Stimulated activated CD8-positive, alpha-beta memory T cell treated with anti-CD3 and anti-CD28 coated beads, Interleukin-4, amount 100 ng/mL, for 4 hours (primary cell): ENCODE data around the gene KIAA0825.

Experiments
- DNase-seq, 2 donors: peaks; one replicate each; pipeline ENCODE4 v3.0.0-alpha.2; 2020; ENCODE audit warnings: low read depth in 2 of 2, low spot score in 1 of 2

Gene KIAA0825

DNA sequence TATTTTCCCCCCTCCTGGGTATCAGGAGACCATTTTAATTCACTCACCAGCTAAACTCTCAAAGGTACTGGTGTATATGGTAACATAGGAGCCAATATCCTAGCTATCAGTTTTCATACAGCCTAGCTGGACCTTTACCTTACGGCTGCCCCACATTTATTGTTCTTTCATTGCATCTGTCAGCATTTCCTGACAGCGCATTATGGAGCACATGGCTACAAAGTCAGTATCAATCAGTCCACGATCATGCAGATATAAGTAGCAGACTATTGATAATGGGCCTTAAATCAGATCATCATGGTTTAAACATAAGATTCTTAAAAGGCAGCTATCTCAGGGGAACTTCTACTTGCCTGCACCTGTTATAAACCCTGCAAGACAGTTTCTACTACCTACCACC, 304.7 kb downstream of the KIAA0825 start:
- no peak for DNase-seq

DNA sequence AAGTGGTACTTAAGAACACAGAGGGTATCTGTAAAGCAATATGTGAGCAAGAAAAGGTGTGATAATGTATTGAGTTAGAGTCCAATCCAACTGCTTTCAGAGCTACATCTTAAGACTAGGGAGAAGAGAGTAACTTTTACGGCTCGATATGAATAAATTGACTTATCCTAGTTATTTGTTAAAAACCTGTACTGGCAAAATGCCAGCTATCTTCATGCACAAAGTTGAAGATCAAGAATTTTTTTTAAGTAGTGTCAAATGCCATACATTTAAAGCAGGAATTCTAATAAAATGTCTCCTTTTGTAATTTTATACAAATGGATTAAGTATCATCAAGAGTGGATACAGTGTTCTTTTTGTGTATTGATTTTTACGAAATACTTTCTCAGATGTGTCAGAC, 305.2 kb downstream of the KIAA0825 start:
- no peak for DNase-seq

DNA sequence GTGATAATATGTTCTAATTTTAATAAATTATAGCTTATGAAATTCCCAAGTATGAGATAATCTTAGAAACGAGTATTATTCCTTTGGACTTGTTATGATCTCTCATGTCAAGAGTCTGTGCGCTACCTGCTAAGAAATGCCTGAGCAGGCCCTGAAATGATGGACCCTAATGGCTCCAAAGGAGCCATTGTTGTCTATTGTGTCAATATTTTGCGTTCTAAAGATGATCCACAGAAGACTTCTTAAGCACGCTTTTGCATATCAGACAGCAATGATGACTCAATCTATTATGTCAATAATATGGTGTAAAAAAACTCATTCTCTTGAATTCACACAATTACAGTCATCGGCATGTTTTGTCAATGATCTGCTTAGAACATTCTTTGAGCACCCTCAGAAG, 306.1 kb downstream of the KIAA0825 start:
- no peak for DNase-seq

DNA sequence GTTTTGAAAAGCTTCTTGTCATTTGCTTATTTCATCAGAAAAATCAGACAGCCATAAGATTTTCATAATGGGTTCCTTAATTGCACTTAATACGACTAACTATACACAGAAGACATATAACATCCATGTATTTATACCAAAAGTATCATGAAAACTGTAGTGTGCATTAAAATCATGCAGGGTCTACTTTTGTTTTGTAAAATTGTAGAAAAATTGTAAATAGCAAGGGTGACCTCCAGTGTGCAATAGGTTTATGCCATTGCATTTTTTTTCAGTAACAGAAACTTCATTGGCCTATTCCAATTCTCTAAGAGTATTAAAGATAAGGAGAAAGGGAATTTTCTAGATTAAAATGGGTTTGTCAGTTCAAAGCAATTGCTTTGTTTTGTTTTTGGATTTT, 307.6 kb downstream of the KIAA0825 start:
- DNase-seq, result no peak

DNA sequence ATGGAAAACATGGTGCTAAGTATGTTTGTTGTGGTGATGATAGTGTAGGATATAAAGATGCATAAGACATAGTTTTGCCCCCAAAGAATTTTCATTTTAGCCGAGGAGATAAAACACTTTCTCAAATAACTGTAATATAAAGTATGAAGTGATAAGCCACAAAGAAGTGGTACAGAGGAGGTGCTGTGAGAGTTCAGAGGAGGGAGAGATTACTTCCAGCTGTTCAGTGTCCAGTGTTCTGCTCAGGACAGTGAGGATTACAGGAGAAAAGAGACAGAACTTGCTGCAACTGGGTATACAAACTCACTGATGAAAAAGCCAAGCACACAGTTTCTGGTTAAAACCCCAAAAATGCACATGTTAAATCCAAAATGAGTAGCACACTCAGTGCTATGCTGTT, 309.3 kb downstream of the KIAA0825 start:
- no peak for DNase-seq

DNA sequence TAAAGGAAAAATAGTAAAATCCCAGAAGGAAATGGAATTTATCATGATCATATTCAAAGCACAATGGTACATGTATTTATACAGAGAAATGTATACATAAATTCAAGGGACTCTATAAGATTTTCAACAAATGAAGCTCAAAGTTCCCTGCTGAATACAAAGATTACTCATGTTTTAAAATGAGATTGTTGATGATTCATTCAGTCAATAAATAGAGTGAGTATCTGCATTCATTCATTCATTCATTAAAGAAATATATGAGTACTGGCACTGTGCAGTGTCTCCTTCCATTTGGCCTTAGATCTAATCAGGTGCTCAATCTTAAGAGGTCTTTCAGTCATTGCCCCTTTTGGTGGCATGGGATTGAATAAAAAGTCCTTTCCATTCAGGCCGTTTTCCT, 310.0 kb downstream of the KIAA0825 start:
- no peak for DNase-seq

DNA sequence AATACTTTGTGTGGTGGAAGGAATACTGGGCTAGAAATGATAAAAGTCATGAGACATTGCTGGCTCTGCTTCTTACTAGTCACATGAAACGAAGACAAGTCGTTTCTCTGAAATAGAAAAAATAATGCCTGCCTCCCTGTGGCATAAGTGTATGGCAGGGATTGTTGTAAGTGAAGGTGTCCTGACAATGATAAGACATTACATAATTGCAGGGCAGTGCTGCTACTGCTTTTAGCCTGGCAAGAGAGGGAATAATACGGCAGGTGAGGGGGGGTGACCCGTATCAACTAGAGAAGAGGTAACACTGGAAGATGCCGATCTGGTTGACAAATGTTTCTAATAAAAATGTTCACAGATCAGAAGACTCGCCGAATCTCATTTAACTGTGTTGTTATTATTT, 314.3 kb downstream of the KIAA0825 start:
- no peak for DNase-seq

DNA sequence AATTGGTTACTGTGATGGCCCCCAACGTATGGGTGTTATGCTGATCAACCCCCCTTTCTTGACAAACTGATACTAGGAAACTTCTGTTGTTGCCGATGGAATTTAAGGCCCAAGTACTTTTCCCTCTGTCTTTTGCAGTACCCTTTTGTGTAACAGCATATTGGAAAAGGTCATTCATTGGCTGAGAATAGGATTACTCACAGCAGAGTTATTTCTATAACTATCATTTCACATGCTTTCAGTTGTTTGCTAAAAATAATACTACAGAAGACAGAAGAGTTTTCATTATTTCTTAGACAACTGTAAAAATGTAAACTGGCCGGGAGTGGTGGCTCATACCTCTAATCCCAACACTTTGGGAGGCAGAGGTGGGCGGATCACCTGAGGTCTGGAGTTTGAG, 329.5 kb downstream of the KIAA0825 start:
- DNase-seq, result no peak

DNA sequence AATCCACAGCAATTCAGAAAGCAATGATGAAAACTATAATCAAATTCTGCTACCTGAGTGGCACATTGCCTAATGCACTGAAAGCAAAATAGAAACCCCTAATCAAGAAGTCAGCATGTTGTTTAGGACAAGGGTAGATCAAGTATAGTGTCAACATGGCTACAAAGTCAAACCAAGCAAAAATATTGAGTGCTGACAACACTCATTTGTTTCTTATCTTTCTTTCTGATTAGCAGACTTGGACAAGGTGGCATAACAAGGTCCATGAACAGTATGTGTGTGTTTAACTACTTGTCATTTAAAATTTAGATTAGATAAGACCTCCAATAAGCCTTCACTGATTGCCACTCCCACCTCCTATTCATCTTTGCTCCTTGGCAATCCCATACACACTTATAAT, 332.4 kb downstream of the KIAA0825 start:
- DNase-seq, result no peak

DNA sequence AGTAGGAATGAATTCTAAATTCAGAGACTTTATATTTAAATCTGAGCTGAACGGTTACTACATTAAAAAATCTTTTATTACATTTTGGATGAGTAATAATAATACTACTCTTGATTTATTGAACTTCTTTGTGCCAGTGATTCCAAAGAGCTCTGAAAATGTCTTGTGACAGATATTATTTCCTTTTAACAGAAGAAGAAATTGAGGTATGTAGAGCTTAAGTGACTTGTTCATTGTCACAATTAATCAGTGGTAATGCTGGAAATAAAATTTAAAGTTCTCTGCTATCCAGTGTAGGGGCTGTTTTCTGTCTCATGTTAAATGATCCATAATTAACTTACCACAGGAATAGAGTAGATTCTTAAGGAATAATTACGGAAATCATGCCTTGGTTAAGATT, 335.3 kb downstream of the KIAA0825 start:
- no peak for DNase-seq

DNA sequence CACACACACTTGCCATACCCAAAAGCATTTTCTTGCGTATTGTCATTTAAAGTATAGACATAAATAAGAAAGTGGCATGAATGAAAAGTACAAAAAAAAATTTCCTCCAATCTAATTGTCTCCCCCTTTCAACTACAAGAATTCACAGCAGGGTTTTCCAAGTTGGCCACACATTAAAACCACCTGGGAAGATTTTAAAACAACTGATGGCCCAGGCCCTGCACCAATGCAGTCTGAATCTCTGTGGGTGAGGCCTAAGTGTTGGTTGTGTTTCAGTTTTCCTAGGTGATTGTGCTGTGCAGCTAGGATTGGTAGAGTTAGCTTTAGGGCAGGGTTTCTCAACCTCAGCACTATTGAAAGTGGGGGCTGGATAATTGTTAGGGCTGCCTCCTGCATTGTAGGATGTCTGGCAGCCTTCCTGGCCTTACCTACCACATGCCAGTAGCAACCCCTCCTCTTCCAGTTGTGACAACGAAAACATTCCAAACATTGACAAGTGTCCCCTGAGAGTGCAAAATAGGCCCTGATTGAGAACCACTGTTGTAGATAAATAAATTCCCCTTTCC, 337.1 kb downstream of the KIAA0825 start:
- DNase-seq, result no peak

DNA sequence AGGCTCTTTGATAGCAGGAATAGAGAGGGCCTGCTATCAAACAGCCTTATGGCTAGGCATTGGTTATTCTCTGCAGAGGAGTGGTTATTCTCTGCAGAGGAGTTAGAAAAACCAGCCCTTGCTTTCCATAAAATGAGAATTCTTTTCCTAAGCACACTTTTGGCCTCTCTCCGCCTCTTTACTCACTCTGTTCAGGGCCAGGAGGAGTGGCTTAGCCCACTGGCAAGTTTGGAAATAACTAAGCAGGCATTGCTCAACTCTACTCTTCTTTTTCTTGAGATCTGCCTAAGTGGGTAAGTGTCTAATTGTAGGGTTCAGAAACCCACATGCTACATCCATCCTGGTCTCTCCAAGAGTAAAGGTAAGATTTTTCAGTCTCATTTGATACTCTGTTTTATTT, 341.7 kb downstream of the KIAA0825 start:
- DNase-seq, result no peak

DNA sequence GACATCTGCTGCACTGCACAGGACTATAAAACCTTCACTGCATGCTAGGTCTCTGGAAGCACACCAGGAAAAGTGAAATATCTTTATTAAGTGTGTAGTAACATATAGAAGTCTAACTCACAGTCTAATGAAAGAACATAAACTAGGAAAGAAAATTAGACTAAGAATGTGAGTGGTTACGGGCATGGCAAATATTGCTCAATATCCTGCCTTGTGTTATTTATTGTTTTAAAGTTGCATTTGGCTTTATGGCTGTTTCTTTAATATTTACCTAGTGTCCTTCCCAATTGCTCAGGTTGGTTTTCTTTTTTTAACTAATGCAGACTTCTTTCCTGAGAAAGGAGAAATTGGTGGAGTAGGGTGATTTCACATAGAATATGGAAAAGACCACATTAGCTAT, 342.4 kb downstream of the KIAA0825 start:
- no peak for DNase-seq

DNA sequence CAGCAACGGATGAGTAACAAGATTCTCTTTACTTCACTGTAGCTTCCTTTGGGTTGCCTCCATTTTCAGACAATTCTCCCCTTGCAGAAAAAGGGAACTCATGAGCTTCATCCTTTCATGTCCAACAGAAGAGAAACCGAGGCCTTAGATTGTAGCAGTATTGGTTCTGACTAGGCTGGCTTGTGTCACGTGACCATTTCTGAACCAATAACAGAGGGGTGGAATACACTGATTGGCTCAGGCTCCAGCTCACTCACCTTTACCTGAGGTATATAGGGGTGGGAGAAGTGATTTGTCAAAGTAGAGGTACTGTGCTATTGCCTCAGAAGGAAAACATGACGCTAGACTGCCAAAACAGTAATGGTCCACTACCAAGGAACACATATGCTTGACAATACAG, 343.7 kb downstream of the KIAA0825 start:
- no peak for DNase-seq

DNA sequence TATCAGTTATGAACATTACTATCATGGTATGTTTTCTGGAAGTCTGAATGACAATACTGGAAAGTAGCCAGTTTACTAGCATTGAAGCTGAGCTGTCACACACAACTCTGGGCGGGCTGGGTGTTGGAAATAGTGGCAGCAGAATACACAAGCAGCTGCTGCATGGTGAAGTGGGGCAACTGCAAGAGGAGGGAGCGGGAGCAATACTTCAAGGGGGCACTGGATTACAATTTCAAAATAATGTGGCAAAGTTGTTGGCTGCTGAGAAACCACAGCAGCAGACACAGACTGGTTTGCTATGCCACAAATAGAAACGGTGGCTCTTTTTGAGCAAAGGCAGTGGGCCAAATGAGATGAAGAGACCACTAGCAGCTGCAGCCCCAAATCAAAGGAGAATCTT, 350.2 kb downstream of the KIAA0825 start:
- no peak for DNase-seq

DNA sequence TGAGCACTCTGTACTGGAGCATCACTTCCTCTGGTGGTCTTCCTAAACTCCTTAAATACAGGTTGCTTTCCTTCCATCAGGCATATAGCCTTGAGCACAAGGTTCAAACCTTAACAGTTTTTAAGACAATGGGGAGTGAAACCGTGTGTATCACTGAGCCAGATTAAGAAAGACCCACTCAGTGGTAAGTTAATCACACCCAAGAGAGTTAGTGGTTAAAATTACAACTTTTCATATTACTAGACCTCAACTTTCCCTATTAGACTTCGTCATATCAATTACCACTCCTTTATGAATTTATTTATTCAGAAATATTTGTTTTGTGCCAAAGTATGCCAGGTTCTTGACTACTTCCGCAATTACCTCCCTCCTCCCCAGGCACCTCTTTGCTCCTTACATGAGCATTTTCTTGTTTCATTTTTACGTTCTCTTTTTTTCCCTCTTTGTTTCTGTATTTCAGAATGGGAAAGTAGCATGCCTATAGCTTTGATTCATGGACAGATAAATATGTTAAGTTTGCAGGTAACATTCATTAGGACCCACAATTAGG, 351.0 kb downstream of the KIAA0825 start:
- DNase-seq, result no peak

DNA sequence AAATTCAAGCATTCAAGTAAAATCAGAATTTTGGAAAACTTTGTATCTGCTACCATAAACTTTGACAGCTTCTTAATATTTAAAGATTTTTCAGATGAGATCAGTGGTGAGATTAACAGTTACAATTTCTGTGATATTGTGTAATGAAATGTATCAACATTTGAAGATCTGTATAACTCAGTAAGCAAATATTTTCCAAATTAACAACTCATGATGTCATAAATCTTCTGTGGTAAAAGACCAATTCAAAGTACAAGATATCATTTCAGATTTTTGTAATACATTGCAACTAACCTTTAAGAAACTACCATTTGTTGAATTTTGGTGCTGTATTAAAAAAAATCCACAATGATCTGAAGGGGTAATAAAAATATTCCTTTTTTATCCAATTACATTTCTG, 352.2 kb downstream of the KIAA0825 start:
- no peak for DNase-seq

DNA sequence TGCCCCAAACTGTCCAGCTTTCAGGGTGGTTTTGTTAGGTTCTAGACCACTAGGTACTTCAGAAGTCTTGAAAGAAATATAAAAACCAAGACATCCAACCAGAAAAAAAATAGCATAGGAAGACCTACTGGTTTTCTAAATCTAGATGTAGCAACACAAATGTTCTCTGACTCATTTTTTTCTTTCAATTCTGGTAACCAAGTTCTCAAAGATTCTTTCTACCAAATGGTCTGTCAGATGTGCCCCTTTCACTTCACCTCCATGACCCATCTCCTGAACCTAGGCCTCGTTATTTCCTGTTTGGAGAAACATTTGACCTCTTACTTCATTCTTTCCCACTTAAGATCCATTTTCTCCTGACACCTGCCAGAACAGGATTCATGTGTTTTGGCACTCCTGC, 355.3 kb downstream of the KIAA0825 start:
- no peak for DNase-seq

DNA sequence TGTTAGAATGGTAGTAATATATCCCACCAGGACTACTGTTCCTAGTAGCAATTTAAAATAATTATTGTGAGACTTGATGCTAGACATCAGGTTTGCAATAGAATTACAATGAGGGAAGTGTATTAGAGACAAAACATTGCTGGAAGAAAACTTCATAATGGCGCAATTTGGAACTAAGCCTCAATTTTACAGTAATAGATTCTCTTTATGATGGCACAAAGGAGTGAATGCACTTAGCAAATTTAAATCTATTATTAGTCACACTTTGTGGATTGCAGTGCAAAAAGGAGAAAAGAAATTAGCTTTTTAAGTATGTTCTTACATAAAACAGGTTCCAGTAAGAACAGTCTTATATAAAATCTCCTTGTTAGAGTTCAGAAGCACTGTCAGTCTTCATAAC, 358.3 kb downstream of the KIAA0825 start:
- DNase-seq, result no peak

DNA sequence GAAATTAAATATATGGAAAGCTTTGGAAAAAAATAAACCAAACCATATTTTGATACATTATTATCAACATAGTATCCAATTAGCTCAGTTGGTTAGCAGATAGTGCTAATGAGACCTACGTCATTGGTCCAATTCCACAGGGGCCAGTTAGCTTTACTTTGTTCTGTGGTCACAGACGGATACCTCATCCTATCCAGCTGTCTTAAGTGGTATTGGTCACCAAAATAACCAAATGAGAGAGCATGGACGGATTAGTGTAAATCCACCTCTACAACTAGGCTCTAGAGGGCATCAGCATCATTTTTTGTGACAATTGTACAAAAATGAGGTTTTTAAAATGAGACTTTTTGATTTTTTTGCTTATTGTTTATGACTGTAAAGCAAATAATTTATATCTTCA, 364.2 kb downstream of the KIAA0825 start:
- no peak for DNase-seq

DNA sequence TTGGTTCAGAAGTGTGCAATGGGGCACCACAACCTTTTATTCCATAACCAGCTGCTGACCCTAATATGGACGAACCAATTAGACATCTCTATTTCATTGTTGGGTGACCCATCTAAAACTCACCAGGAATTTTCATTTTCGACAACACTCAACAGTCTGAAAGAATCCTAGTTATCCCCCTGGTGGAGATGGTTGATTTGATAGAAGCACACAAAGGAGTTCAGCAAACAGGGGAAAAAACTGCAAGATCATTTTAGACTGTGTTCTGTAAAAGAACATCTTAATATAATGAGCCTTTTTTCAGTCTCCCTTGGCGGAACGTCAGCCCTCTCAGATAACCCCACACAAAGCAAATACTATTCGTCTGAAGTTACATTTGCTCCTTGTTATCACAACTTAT, 367.4 kb downstream of the KIAA0825 start:
- DNase-seq, result no peak

DNA sequence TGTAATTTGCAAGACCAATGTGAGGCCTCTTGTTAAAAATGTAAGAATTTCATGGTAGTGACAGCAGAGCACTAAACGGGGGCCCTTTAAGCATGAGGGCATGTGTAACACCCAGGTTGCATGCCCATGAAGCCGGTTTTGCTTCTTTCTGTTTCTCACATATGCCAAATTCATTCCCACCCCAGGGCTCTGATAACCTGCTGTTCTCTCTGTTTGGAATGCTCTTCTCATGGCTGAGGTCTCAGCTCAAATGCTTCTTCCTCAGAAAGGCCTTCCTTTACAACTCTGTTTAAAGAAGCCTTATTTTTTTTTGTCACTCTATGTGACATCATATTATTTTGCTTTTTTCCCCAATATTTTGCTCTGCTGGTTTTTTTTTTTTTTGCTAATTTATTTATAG, 369.0 kb downstream of the KIAA0825 start:
- DNase-seq, result no peak

DNA sequence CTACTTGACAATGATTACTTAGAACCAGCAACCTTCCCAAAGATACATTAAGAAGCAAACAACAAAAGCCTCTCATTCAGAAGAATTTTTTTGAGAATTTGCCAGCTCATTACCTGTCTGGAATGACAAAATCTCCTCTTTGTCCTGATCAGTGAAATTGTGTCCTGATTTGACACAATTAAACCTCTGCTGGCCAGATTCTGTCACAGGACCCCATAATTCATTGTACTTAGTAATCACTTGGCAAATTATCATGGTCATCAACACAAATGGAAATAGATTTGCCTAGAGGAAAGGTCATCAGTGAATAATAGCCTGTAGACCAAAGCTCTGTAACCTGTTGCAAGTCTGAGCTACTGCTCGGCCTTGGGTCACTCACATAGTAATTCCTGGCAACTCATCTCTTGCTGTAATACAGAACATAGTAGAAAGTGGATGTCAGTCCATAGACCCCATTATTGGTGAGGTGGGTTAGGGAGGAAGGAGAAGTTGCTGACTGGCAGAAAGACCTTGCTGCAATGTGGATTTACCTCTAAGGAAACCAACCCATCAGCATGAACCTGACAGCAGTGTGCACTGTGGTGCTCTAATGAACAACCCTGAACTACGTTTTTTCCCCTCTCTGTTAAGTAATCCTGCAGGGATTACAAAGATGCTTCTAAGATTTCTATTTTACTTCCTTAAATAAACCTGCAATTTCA, 370.1 kb downstream of the KIAA0825 start:
- no peak for DNase-seq
